Psoas muscle (tissue), 8 donors: ENCODE measurements around the gene SLC41A3. TPM values are rescaled to one million over a fixed set of nuclear protein-coding genes. Genes with fewer than 3 reads are reported as not detected.
A peak's percentile ranks its signal among the peaks of the same experiment; 100 is the strongest.

Source experiments
- ATAC-seq, 4 donors: fragments of 200-7000 bp; cut with Tn5 transposase; one replicate each; pipeline ENCODE4 v1.9.1; 2020; ENCODE audit warnings: moderate library complexity in 3 of 4, mild to moderate bottlenecking in 2 of 4
- DNase-seq, 2 donors: peaks; one replicate each; pipeline ENCODE4 v3.0.0-alpha.2; 2020
- H3K27ac ChIP-seq: fragments of 200-600 bp; one replicate; pipeline ENCODE4 v1.8.0; 2022
- H3K27me3 ChIP-seq, 3 donors: fragments of 200-600 bp in 1 of 3; one replicate each; pipeline versions ENCODE4 v1.6.1 to v1.8.0; 2013 to 2022; ENCODE audit warnings: low read length in 2 of 3, mild to moderate bottlenecking in 2 of 3, moderate library complexity in 1 of 3; ENCODE audit not compliant: insufficient read depth in 3 of 3
- H3K36me3 ChIP-seq, 2 donors: fragments of 200-600 bp in 1 of 2; one replicate each; pipeline versions ENCODE4 v1.6.1 to v1.8.0; 2013 to 2022; ENCODE audit warnings: low read depth in 1 of 2, mild to moderate bottlenecking in 1 of 2, moderate library complexity in 1 of 2; ENCODE audit not compliant: insufficient read depth in 1 of 2
- H3K4me1 ChIP-seq: fragments of 200-600 bp; one replicate; pipeline ENCODE4 v1.8.0; 2022
- H3K4me3 ChIP-seq: fragments of 200-600 bp; one replicate; pipeline ENCODE4 v1.8.0; 2022; ENCODE audit warnings: mild to moderate bottlenecking
- H3K9me3 ChIP-seq: fragments of 200-600 bp; one replicate; pipeline ENCODE4 v1.8.0; 2022
- WGBS, 3 donors: extraction: QIAGEN DNeasy Blood & Tissue Kit; methylation state at CpG; one replicate each; pipeline versions ENCODE4 v1.1.6 to v1.1.7; 2013; 5-methylcytosine and 5-hydroxymethylcytosine counted together
- intact Hi-C, 2 donors: fragments of 100-400 bp; cut with DNase I; formaldehyde crosslinking; loops; one replicate each; pipeline versions ENCODE4 v1.11.0 to v1.14.2; 2022
- polyA plus RNA-seq, 3 donors: library from polyadenylated mRNA; stranded (reverse); fragments of 200-250 nt; gene quantifications; one replicate each; pipeline ENCODE4 v1.2.3, GENCODE V29; 2013
- total RNA-seq, 4 donors: library from RNA; stranded (reverse); fragmentation: NEBNext Ultra II Directional in 2 of 4; extraction: Animal tissue kit (Norgen Biotek cat#: 25700) in 2 of 4; gene quantifications; one replicate each; pipeline versions ENCODE4 v1.2.1 to v1.2.4, GENCODE V29; 2021 to 2023
- TF ChIP-seq, protein P1 (sequence below): fragments of 200-600 bp; IDR thresholded peaks from one replicate; pipeline ENCODE4 v1.8.0; 2022; ENCODE audit warnings: antibody characterized with exemption
- donor health status: healthy with polysubstance abuse.
- donor health status: DM: no; HTN: no; CAD: no; lungs with moderate emphysema.
- donor health status: Bipolar disorder and iron deficiency.
- donor health status: healthy.
- donor health status: DM: yes; HTN: yes; CAD: no.
- donor health status: DM: no; HTN: no; CAD: no.
- donor health status: DM: no; HTN: no; CAD: no.
- donor health status: DM: yes; HTN: yes; CAD: no.

The SLC41A3 gene
- total and polyA plus RNA-seq, 7 donors, result 28.7 to 58.9 (median 37.5) TPM

GRCh38 chr3:126106336-126107202 is 22.6 kb upstream of the SLC41A3 start:
- no peak for ATAC-seq
- Histone ChIP-seq H3K27me3 (no peaks in the 10 kb centered on the region), H3K4me3 (no peak overlapping the region), H3K27ac (no peak overlapping the region), H3K9me3 (no peaks in the 10 kb centered on the region), H3K4me1 (peaks cover 23% of the 10 kb centered on the region), H3K36me3 (peaks cover 0 to 62% of the 10 kb centered on the region in 2 donors)
- TF ChIP-seq, protein P1, sequence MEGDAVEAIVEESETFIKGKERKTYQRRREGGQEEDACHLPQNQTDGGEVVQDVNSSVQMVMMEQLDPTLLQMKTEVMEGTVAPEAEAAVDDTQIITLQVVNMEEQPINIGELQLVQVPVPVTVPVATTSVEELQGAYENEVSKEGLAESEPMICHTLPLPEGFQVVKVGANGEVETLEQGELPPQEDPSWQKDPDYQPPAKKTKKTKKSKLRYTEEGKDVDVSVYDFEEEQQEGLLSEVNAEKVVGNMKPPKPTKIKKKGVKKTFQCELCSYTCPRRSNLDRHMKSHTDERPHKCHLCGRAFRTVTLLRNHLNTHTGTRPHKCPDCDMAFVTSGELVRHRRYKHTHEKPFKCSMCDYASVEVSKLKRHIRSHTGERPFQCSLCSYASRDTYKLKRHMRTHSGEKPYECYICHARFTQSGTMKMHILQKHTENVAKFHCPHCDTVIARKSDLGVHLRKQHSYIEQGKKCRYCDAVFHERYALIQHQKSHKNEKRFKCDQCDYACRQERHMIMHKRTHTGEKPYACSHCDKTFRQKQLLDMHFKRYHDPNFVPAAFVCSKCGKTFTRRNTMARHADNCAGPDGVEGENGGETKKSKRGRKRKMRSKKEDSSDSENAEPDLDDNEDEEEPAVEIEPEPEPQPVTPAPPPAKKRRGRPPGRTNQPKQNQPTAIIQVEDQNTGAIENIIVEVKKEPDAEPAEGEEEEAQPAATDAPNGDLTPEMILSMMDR, result no peak
- WGBS, 3 donors, result 93 to 96% (median 94%) methylated on average over 21 of the region's 21 CpGs
- no peak for DNase-seq
- intact Hi-C loops, result no loop called here

- H3K4me3 ChIP-seq, result no peak overlapping the region
- H3K4me1 ChIP-seq, result peaks cover 32% of the 10 kb centered on the region
- H3K36me3 ChIP-seq, result peaks cover 0 to 62% of the 10 kb centered on the region in 2 donors
- ATAC-seq (peak in 1 of 4 donors; percentile 25), DNase-seq (peak in 1 of 2 donors; percentile 53)
- 72 to 81% (median 72%) methylated on average over 16 of the region's 16 CpGs for WGBS, 3 donors
- intact Hi-C loops, result no loop called here
- TF ChIP-seq, protein P1, result no peak
- no peaks in the 10 kb centered on the region for H3K9me3 ChIP-seq
- H3K27me3 ChIP-seq, result no peaks in the 10 kb centered on the region
- no peak overlapping the region for H3K27ac ChIP-seq
Observed at GRCh38 chr3:126105691-126106187, 21.8 kb upstream of the SLC41A3 start.

DNA sequence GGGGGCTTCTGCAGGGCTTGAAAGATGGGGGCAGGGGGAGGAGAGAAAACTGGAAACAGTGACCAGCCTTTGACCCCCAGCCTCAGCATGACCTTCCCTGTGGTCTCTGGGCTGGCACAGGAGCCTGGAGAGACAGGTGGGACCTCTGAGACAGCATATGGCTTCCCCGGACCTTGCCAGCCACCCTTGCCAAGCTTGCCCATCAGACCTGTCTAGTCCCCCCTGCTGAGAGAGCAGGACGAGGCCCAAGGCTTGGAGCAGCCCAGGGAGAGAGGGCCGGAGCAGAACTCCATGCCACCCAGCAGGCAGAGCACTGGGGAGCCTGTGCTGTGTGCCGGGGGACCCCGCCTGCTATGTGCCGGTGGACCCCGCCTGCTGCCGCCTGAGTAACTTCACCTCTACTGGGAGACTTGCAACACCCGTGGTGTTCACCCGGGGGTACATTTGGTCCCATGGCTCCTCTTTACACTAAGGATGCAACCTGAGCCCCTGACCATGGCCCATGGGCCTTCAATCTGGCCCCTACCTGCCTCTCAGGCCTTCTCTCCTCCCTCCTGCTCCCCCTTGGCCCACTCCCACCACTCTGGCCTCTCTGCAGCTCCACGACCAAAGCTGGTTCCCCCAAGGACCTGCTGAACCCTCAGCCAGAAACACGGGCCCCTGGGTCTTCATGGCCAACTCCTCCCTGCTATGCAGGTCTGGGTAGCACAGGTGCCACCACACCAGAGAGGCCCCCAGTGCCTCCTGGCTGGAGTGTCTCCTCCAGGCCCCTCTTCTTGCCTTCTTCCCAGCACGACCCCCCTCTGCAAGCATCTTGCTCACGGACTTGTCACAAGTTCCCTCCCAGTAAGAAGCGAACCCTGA is 21.1 kb upstream of the SLC41A3 start:
- Histone ChIP-seq H3K4me1 (peaks cover 37% of the 10 kb centered on the region), H3K27me3 (no peaks in the 10 kb centered on the region), H3K36me3 (peaks cover 0 to 62% of the 10 kb centered on the region in 2 donors), H3K4me3 (no peak overlapping the region), H3K27ac (peak overlapping the region; percentile 23), H3K9me3 (no peaks in the 10 kb centered on the region)
- TF ChIP-seq, protein P1, result no peak
- ATAC-seq (no peak), DNase-seq (peak in 1 of 2 donors; percentile 48)
- 76 to 94% (median 82%) methylated on average over 14 to 15 of the region's 15 CpGs for WGBS, 3 donors
- intact Hi-C loops, result no loop called here

GRCh38 chr3:126104028-126104635 is 20.2 kb upstream of the SLC41A3 start:
- no peak for DNase-seq
- Histone ChIP-seq H3K27ac (peak overlapping the region; percentile 23), H3K9me3 (no peaks in the 10 kb centered on the region), H3K4me3 (no peak overlapping the region), H3K4me1 (peaks cover 45% of the 10 kb centered on the region), H3K27me3 (no peaks in the 10 kb centered on the region), H3K36me3 (peaks cover 0 to 56% of the 10 kb centered on the region in 2 donors)
- WGBS, 3 donors, result 77 to 92% (median 89%) methylated on average over 6 to 7 of the region's 7 CpGs
- no peak for ATAC-seq
- intact Hi-C loops, result no loop called here
- TF ChIP-seq, protein P1, result no peak
